Inferior parietal cortex (tissue), 1 donor: ENCODE measurements around the gene ARRB1.

Experiments
- DNase-seq: peaks from one replicate; pipeline ENCODE4 v3.0.0-alpha.2; 2016; ENCODE audit errors: extremely low spot score

ARRB1 gene

DNA sequence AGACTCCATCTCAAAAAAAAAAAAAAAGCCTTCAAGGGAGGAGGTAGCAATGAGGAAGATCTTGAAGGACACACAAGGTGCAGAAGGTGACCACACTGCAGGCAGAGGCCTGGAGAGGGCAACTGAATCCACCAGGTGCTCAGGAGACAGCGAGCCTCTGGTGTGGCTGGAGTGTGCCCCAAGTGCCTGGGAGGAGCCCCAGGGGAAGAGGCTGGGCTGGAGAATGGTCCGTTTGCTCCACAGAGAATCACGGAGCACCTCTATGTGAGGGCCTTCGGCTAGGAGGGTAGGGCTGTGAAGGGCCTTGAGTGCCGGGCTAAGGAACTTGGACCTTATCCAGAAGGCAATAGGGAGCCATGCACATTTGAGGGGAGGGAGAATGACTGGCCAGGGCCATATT is 50.3 kb downstream of the ARRB1 start:
- no peak for DNase-seq

DNA sequence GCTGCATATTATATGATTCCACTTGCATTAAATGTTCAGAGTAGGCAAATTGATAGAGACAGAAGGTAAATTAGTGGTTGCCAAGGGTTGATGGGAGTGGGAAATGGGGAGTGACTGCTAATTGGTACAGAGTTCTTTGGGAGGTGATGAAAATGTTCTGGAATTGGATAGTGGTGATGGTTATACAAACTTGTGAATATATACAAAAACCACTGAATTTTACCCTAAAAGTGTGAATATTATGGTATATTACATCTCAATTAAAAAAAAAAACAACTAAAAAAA is 52.5 kb downstream of the ARRB1 start:
- DNase-seq, result no peak

DNA sequence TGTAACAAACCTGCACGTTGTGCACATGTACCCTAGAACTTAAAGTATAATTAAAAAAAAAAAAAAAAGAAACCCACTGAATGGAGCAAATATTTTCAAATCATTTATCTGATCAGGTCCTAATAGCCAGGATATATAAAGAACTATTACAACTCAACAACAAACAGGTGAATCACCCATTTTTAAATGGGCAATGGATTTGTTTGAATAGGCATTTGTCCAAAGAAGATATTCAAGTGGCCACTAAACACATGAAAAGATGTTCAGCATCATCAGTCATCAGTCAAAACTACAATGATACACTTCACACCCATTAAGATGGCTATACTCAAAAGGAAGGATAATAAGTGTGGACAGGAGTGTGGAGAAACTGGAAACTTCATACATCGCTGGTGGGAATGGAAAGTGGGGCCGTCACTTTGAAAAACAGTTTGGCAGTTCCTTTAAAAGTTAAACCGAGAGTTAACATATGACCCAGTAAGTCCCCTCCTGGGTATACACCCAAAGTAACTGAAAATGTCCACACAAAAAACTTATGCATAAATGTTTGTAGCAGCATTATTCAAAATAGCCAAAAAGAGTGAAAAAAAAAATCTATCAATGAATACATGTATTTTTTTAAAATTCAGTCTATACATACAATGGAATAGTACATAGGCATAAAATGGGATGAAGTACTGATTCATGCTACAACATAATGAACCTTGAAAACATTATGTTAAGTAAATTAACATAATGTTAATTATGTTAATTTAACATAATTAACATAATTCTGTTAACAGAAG is 53.1 kb downstream of the ARRB1 start:
- DNase-seq, result no peak

- DNase-seq, result no peak
These were observed 57.6 kb downstream of the ARRB1 start for GRCh38 chr11:75293903-75294302.

GRCh38 chr11:75292943-75293342 is 58.5 kb downstream of the ARRB1 start:
- DNase-seq, result no peak

DNA sequence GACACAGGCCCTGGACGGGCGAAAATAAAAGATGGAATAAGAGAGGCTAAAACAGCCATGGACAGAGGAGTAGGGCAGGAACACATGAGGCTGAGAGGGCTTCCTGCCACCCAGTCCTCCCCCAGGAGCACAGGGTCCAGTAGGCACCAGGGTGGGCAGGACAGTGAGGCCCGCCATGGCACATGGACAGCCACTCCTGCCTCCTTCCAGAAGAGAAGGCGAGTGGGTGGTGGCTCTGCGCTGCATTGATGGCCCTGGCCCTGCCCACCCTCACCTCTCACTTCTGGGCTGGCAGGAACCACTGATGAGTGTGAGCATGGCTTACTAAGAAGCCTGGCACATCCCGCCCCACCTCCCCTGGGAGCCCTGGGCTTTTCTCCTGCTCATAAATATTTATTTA is 59.7 kb downstream of the ARRB1 start:
- no peak for DNase-seq

- no peak for DNase-seq
These were observed 61.5 kb downstream of the ARRB1 start for GRCh38 chr11:75289919-75290318.

GRCh38 chr11:75289511-75289760 is 62.0 kb downstream of the ARRB1 start:
- no peak for DNase-seq

- DNase-seq, result no peak
These were observed 63.9 kb downstream of the ARRB1 start for GRCh38 chr11:75287579-75287978.

GRCh38 chr11:75286826-75287465 is 64.5 kb downstream of the ARRB1 start:
- DNase-seq, result no peak

GRCh38 chr11:75285776-75286360 is 65.6 kb downstream of the ARRB1 start:
- no peak for DNase-seq

- no peak for DNase-seq
These were observed 68.0 kb downstream of the ARRB1 start for GRCh38 chr11:75283391-75283931.

- no peak for DNase-seq
These were observed 69.9 kb downstream of the ARRB1 start for GRCh38 chr11:75281469-75282095.

DNA sequence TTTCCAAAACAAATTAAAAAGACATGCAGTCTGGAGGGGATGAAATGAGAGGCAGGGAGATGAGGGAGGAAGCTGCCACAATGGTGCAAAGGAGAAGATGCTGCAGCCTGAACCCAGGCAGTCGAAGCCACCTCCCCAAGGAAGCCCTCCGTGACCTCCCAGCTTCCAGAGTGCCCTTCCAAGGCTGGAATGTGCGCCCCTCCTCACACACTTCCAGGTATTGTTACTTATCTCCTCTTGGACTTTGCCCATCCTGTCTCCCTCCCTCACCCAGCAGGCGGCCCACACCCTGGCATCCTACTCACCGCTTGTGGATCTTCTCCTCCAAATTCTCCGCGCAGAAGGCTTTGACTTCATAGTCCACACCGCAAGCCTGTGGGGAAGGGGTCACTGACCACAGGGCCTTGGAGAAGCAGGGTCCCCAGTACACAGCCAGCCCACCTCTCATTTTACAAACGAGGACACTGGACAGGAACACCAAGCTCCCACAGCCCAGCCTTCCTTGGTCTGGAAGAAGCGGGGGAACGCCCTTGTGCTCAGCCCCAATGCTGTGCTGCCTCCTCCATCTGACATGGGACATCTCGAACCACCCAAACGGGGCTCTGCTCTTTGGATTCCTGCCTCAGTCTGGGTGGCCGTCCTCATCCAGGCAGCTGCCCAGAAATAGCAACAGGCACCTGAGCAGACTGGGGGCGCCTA is 70.5 kb downstream of the ARRB1 start:
- no peak for DNase-seq

GRCh38 chr11:75280227-75280701 is 71.2 kb downstream of the ARRB1 start:
- peak; percentile 94 for DNase-seq

GRCh38 chr11:75279273-75279672 is 72.2 kb downstream of the ARRB1 start:
- DNase-seq, result no peak

DNA sequence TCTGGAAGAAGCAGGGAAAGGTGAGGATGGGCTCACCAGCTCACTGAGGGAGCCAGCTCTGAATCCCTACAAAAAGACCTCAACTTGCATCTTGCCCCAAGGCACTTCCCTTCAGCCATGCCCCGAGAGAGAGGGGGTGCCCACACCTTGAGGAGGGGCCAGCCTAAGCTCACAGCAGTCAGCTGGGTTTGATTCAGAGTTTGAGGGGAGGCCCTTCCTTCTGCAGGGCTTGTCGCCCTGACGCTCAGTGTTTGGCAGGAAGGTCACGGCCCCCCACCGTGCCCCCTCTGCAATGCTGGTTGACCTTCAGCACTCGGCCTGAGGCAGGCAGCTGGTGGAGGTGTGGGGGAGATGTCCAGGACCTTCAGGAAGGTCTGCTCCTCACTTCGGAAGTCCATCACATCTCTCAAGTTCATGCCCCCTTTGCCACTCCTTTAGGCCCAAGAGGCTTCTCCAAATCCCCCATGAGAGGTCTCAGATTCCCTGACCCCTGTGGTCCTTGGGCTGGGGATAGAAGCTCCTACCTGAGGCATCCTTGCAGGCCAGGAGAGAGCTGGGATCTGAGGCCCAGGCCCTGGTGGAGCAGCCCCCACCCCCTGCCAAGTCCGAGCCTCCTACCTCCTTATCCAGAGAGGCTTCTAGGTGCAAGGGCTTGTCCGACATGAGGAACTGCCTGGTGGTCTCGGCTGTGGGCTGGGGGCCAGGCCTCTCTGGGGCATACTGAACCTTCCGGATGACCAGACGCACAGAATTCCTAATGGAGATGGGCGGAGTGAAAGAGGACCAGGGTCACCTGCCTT is 73.3 kb downstream of the ARRB1 start:
- no peak for DNase-seq

- no peak for DNase-seq
These were observed 74.2 kb downstream of the ARRB1 start for GRCh38 chr11:75277211-75277805.

DNA sequence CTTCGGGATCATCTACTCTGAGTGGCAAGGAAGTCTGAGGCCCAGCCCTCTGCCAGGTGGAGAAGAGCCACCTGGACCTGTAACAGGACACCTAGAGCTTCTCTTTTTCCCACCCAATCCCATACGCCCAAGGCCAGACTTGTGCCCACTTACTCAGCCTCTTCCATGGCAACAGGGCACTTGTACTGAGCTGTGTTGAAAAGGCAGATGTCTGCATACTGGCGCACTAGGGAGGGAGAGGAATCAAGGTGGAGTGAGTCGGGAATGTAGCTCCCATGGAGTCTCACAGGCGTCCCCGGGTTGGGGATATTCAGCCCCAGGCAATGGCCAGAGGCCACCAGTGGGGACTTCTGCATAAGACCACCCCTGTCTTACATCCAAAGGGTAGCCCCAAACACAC is 74.8 kb downstream of the ARRB1 start:
- no peak for DNase-seq

DNA sequence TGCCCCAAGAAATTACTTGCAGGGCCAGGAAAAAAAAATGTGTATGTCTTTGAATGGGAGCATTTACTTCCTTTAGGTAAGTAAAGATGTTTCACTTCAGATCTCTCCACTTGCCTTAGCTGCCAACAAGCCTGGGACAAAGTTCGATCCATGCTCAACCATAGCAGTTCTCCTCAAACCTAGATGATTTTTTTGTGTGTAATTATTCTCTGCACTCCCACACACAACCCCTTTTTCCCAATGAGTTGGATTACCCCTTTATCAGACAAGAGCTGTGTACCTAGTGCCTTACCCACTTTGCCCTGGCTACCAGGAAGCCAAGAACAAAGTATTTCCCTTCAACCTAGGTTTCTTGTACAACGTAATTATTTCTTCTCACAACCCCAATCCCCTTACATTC is 75.3 kb downstream of the ARRB1 start:
- DNase-seq, result no peak

- DNase-seq, result no peak
These were observed 75.9 kb downstream of the ARRB1 start for GRCh38 chr11:75275581-75275980.
